ENCODE measurements around the gene ERCC5.

ERCC5 gene

GRCh38 chr13:102845630-102846260 is at the start of gene ERCC5:
ERCC5 (plus strand) TSS chr13:102846032; CDS start chr13:102846267, 235 bp downstream.
- H3K27ac ChIP-seq (ENCODE audit: low read depth, low read length), result peak within 1 kb of the TSS; percentile 95
- no peaks in the 10 kb centered on the region for H3K4me1 ChIP-seq (ENCODE audit: control insufficient read depth, insufficient read depth, low read length)
- peak within 1 kb of the TSS; percentile 90 for H3K9ac ChIP-seq (ENCODE audit: low read depth, low read length)
- H3K27me3 ChIP-seq (ENCODE audit: control insufficient read depth, insufficient read depth, low read length), result no peaks in the 10 kb centered on the region
- peak within 1 kb of the TSS; percentile 99 for H3K4me3 ChIP-seq (ENCODE audit: low read depth, low read length)
- H3K9me3 ChIP-seq (ENCODE audit: control insufficient read depth, insufficient read depth, low read length), result no peaks in the 10 kb centered on the region
- H3K36me3 ChIP-seq (ENCODE audit: control insufficient read depth, insufficient read depth, low read length), result no peaks in the 10 kb centered on the region

- Histone ChIP-seq H3K4me1 (ENCODE audit: control insufficient read depth, insufficient read depth, low read length) (peaks cover 11% of the 10 kb centered on the region), H3K27me3 (ENCODE audit: control insufficient read depth, insufficient read depth, low read length) (peaks cover 20% of the 10 kb centered on the region), H3K9me3 (ENCODE audit: control insufficient read depth, insufficient read depth, low read length) (no peaks in the 10 kb centered on the region), H3K27ac (ENCODE audit: low read depth, low read length) (no peak within 1 kb of the TSS), H3K9ac (ENCODE audit: low read depth, low read length) (peak within 1 kb of the TSS; percentile 14), H3K4me3 (ENCODE audit: low read depth, low read length) (peak within 1 kb of the TSS; percentile 79), H3K36me3 (ENCODE audit: control insufficient read depth, insufficient read depth, low read length) (no peaks in the 10 kb centered on the region)
Measured at GRCh38 chr13:102798581-102799425, 47.0 kb upstream of the ERCC5 start, which contains the start of the genes BIVM and POGLUT2. BIVM (plus strand) TSS chr13:102799119; CDS start chr13:102807268, 8,149 bp downstream. POGLUT2 (minus strand) TSS chr13:102798976; CDS start chr13:102798670, 306 bp downstream.

GRCh38 chr13:102799426-102800144 is 46.2 kb upstream of the ERCC5 start:
- peaks cover 20% of the 10 kb centered on the region for H3K27me3 ChIP-seq (ENCODE audit: control insufficient read depth, insufficient read depth, low read length)
- peaks cover 4% of the 10 kb centered on the region; the same call in 1 of the 2 replicates for H3K4me1 ChIP-seq (ENCODE audit: control insufficient read depth, insufficient read depth, low read length)
- no peaks in the 10 kb centered on the region for H3K36me3 ChIP-seq (ENCODE audit: control insufficient read depth, insufficient read depth, low read length)
- H3K27ac ChIP-seq (ENCODE audit: low read depth, low read length), result no peak overlapping the region
- no peaks in the 10 kb centered on the region for H3K9me3 ChIP-seq (ENCODE audit: control insufficient read depth, insufficient read depth, low read length)
- no peak overlapping the region for H3K9ac ChIP-seq (ENCODE audit: low read depth, low read length)
- H3K4me3 ChIP-seq (ENCODE audit: low read depth, low read length), result peak overlapping the region; percentile 79

- Histone ChIP-seq H3K4me3 (ENCODE audit: low read depth, low read length) (peak overlapping the region; percentile 79), H3K27me3 (ENCODE audit: control insufficient read depth, insufficient read depth, low read length) (peaks cover 20% of the 10 kb centered on the region), H3K9ac (ENCODE audit: low read depth, low read length) (0 out of 2 replicates have a peak overlapping the region, but pooled peaks have one; percentile 33), H3K27ac (ENCODE audit: low read depth, low read length) (no peak overlapping the region), H3K36me3 (ENCODE audit: control insufficient read depth, insufficient read depth, low read length) (no peaks in the 10 kb centered on the region), H3K4me1 (ENCODE audit: control insufficient read depth, insufficient read depth, low read length) (peaks cover 3% of the 10 kb centered on the region; the same call in 1 of the 2 replicates), H3K9me3 (ENCODE audit: control insufficient read depth, insufficient read depth, low read length) (no peaks in the 10 kb centered on the region)
Measured at GRCh38 chr13:102800145-102801041, 45.4 kb upstream of the ERCC5 start.

- Histone ChIP-seq H3K9ac (ENCODE audit: low read depth, low read length) (no peak overlapping the region), H3K9me3 (ENCODE audit: control insufficient read depth, insufficient read depth, low read length) (no peaks in the 10 kb centered on the region), H3K36me3 (ENCODE audit: control insufficient read depth, insufficient read depth, low read length) (no peaks in the 10 kb centered on the region), H3K4me1 (ENCODE audit: control insufficient read depth, insufficient read depth, low read length) (0 out of 2 replicates have a peak, but pooled peaks cover 3% of the 10 kb centered on the region), H3K4me3 (ENCODE audit: low read depth, low read length) (no peak overlapping the region), H3K27me3 (ENCODE audit: control insufficient read depth, insufficient read depth, low read length) (peaks cover 5% of the 10 kb centered on the region), H3K27ac (ENCODE audit: low read depth, low read length) (no peak overlapping the region)
Measured at GRCh38 chr13:102805680-102806079, 40.2 kb upstream of the ERCC5 start.

- no peak overlapping the region for H3K27ac ChIP-seq (ENCODE audit: low read depth, low read length)
- no peaks in the 10 kb centered on the region for H3K36me3 ChIP-seq (ENCODE audit: control insufficient read depth, insufficient read depth, low read length)
- no peak overlapping the region for H3K4me3 ChIP-seq (ENCODE audit: low read depth, low read length)
- H3K9ac ChIP-seq (ENCODE audit: low read depth, low read length), result no peak overlapping the region
- no peaks in the 10 kb centered on the region for H3K9me3 ChIP-seq (ENCODE audit: control insufficient read depth, insufficient read depth, low read length)
- H3K27me3 ChIP-seq (ENCODE audit: control insufficient read depth, insufficient read depth, low read length), result no peaks in the 10 kb centered on the region
- no peaks in the 10 kb centered on the region for H3K4me1 ChIP-seq (ENCODE audit: control insufficient read depth, insufficient read depth, low read length)
Measured at GRCh38 chr13:102807699-102808098, 38.1 kb upstream of the ERCC5 start.

GRCh38 chr13:102812611-102813287 is 33.1 kb upstream of the ERCC5 start:
- no peak overlapping the region for H3K27ac ChIP-seq (ENCODE audit: low read depth, low read length)

GRCh38 chr13:102814025-102814607 is 31.7 kb upstream of the ERCC5 start:
- no peaks in the 10 kb centered on the region for H3K9me3 ChIP-seq (ENCODE audit: control insufficient read depth, insufficient read depth, low read length)
- H3K4me3 ChIP-seq (ENCODE audit: low read depth, low read length), result no peak overlapping the region
- H3K36me3 ChIP-seq (ENCODE audit: control insufficient read depth, insufficient read depth, low read length), result no peaks in the 10 kb centered on the region
- H3K27me3 ChIP-seq (ENCODE audit: control insufficient read depth, insufficient read depth, low read length), result no peaks in the 10 kb centered on the region
- no peak overlapping the region for H3K27ac ChIP-seq (ENCODE audit: low read depth, low read length)
- H3K4me1 ChIP-seq (ENCODE audit: control insufficient read depth, insufficient read depth, low read length), result no peaks in the 10 kb centered on the region
- no peak overlapping the region for H3K9ac ChIP-seq (ENCODE audit: low read depth, low read length)

More at GRCh38 chr13:102812611-102813287, 33.1 kb upstream of the ERCC5 start:
- Histone ChIP-seq H3K4me1 (ENCODE audit: control insufficient read depth, insufficient read depth, low read length) (no peaks in the 10 kb centered on the region), H3K9ac (ENCODE audit: low read depth, low read length) (no peak overlapping the region), H3K36me3 (ENCODE audit: control insufficient read depth, insufficient read depth, low read length) (no peaks in the 10 kb centered on the region), H3K4me3 (ENCODE audit: low read depth, low read length) (no peak overlapping the region), H3K27me3 (ENCODE audit: control insufficient read depth, insufficient read depth, low read length) (no peaks in the 10 kb centered on the region), H3K9me3 (ENCODE audit: control insufficient read depth, insufficient read depth, low read length) (no peaks in the 10 kb centered on the region)

GRCh38 chr13:102814793-102815192 is 31.0 kb upstream of the ERCC5 start:
- no peaks in the 10 kb centered on the region for H3K27me3 ChIP-seq (ENCODE audit: control insufficient read depth, insufficient read depth, low read length)
- no peaks in the 10 kb centered on the region for H3K4me1 ChIP-seq (ENCODE audit: control insufficient read depth, insufficient read depth, low read length)
- H3K9ac ChIP-seq (ENCODE audit: low read depth, low read length), result no peak overlapping the region
- H3K4me3 ChIP-seq (ENCODE audit: low read depth, low read length), result no peak overlapping the region
- H3K9me3 ChIP-seq (ENCODE audit: control insufficient read depth, insufficient read depth, low read length), result no peaks in the 10 kb centered on the region
- H3K36me3 ChIP-seq (ENCODE audit: control insufficient read depth, insufficient read depth, low read length), result no peaks in the 10 kb centered on the region
- H3K27ac ChIP-seq (ENCODE audit: low read depth, low read length), result no peak overlapping the region

Data from HUES48 (cell line).